Subcutaneous abdominal adipose tissue (tissue), 5 donors: ENCODE data around the gene ZXDC.

ENCODE experiments used
- H3K27ac ChIP-seq: one replicate; pipeline ENCODE4 v1.7.0; 2013; ENCODE audit warnings: low read depth, mild to moderate bottlenecking, inconsistent platforms, low read length, moderate library complexity
- H3K27me3 ChIP-seq, 5 donors: one replicate each; pipeline ENCODE4 v1.7.0; 2013; ENCODE audit warnings: low read length in 5 of 5, inconsistent platforms in 1 of 5; ENCODE audit not compliant: control insufficient read depth in 5 of 5, insufficient read depth in 4 of 5
- H3K36me3 ChIP-seq, 5 donors: one replicate each; pipeline ENCODE4 v1.7.0; 2013; ENCODE audit warnings: low read length in 5 of 5; ENCODE audit not compliant: control insufficient read depth in 5 of 5, insufficient read depth in 5 of 5
- H3K4me1 ChIP-seq, 5 donors: one replicate each; pipeline ENCODE4 v1.7.0; 2013; ENCODE audit warnings: low read length in 5 of 5, mild to moderate bottlenecking in 3 of 5, moderate library complexity in 1 of 5; ENCODE audit not compliant: control insufficient read depth in 5 of 5, insufficient read depth in 5 of 5
- H3K4me3 ChIP-seq, 5 donors: one replicate each; pipeline ENCODE4 v1.7.0; 2013; ENCODE audit warnings: low read length in 5 of 5, low read depth in 1 of 5
- H3K9ac ChIP-seq, 5 donors: one replicate each; pipeline ENCODE4 v1.7.0; 2013; ENCODE audit warnings: low read length in 5 of 5, mild to moderate bottlenecking in 4 of 5, moderate library complexity in 3 of 5
- H3K9me3 ChIP-seq, 5 donors: one replicate each; pipeline ENCODE4 v1.7.0; 2013; ENCODE audit warnings: low read length in 5 of 5; ENCODE audit not compliant: control insufficient read depth in 5 of 5
- donor health status: healthy.
- donor health status: healthy.
- donor health status: healthy.
- donor health status: healthy.
- donor health status: healthy.

The ZXDC gene

DNA sequence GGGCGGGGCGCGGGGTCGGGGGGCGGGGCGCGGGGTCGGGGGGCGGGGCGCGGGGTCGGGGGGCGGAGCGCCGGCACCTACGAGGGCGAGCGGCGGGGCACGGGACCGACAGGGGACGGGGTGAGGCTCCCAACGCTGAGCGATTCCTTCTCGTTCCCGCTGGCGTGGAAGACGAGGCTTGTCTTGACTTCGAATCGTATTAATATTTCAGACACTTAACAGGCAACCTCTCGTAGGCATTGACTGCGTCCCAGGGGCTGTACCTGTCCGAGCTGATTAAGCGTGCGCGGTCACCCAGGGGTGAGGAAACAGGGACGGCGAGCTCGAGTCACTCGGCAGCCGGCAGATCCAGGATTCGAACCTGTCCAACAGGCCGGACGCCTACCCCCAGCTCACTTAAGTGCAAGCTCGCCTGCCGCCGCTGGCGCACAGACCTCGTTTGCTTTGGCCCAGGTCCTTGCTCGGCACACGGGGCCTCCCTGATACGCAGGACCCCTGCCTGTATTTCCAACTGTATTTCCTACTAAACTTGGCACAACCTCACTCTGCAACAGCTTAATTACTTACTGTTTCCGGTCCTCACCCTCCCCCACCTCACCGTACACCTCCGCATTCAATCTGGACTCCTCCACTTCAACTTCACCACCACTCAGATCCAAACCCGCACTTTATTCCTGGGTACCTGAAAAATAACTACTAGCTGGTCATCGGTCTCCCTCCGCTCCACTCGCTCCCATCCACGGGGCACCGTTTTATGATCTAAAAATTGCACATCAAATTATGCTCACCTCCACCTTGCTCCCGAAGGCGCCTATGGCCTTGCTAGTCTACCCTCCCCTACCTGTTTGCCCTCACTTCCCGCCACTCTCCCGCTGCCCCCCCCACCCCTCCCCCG, 722 bp upstream of the ZXDC start:
- H3K4me1 ChIP-seq, result peaks cover 20 to 43% (median 38%) of the 10 kb centered on the region in 5 donors
- peaks cover 0 to 2% (median under 1%) of the 10 kb centered on the region in 5 donors for H3K36me3 ChIP-seq
- peak overlapping the region; percentile 72 for H3K27ac ChIP-seq
- H3K27me3 ChIP-seq, result no peaks in the 10 kb centered on the region
- peak overlapping the region; percentile 68 to 93 (median 84) for H3K9ac ChIP-seq
- H3K4me3 ChIP-seq, result peak overlapping the region; percentile 83 to 92 (median 88)
- H3K9me3 ChIP-seq, result no peaks in the 10 kb centered on the region

- Histone ChIP-seq H3K4me1 (peaks cover 20 to 43% (median 38%) of the 10 kb centered on the region in 5 donors), H3K36me3 (peaks cover 5 to 19% (median 16%) of the 10 kb centered on the region in 5 donors), H3K9ac (peak overlapping the region in 4 of 5 donors; percentile 24 to 91 (median 78))
Observed at GRCh38 chr3:126474498-126475412, 936 bp downstream of the ZXDC start.

DNA sequence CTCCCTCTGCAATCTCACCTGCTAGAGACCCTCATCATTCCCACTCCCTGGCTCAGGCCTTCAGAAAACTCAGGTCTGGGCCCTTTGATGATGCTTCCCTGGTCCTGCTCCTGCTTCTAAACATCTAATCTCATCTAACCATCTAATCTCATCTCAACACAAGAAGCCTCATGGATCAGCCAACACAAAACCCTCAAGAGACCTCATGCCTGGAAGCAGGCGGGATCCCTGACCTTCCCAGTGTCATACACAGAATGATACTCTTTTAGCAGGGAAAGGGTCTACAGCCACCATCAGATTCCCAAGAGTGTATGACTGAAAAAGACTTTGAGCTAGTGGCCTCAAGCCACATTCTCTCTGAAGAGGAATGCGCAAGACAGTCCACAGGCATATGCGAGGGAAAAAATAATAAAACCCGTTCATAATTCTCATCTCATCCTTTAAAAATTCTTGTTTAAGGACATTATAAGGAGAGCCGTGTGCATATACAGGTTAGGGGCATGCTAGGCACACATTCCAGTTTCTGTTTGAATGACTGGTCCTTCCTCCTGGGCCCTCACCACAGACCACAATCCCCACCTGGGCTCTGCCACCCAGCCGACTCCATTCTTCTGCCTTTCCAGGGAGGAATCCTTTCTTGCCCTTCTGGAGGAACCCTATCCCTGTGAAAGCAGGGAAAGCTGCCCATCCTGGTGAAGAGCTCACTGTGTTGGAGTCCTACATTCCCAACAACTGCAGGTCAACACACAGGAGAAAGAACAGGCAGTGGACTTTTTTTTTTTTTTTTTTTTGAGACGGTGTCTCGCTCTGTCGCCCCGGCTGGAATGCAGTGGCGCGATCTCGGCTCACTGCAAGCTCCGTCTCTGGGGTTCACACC, 2.2 kb downstream of the ZXDC start:
- Histone ChIP-seq H3K4me1 (peaks cover 20 to 46% (median 39%) of the 10 kb centered on the region in 5 donors), H3K27me3 (no peaks in the 10 kb centered on the region), H3K9me3 (no peaks in the 10 kb centered on the region), H3K27ac (peak overlapping the region; percentile 20), H3K4me3 (peak overlapping the region in 4 of 5 donors; percentile 1 to 31 (median 8)), H3K36me3 (peaks cover 5 to 31% (median 29%) of the 10 kb centered on the region in 5 donors), H3K9ac (peak overlapping the region in 3 of 5 donors; percentile 27 to 53 (median 28))

More at GRCh38 chr3:126474498-126475412, 936 bp downstream of the ZXDC start:
- H3K9me3 ChIP-seq, result no peaks in the 10 kb centered on the region
- no peaks in the 10 kb centered on the region for H3K27me3 ChIP-seq
- H3K4me3 ChIP-seq, result peak overlapping the region; percentile 75 to 86 (median 80)
- peak overlapping the region; percentile 54 for H3K27ac ChIP-seq

- Histone ChIP-seq H3K9ac (peak overlapping the region; percentile 2 to 53 (median 35)), H3K4me1 (peaks cover 20 to 51% (median 42%) of the 10 kb centered on the region in 5 donors)
Observed at GRCh38 chr3:126472277-126473006, 3.2 kb downstream of the ZXDC start.

GRCh38 chr3:126469479-126469878, 6.2 kb downstream of the ZXDC start:
- no peaks in the 10 kb centered on the region for H3K9me3 ChIP-seq
- no peak overlapping the region for H3K9ac ChIP-seq
- H3K27me3 ChIP-seq, result no peaks in the 10 kb centered on the region
- H3K27ac ChIP-seq, result no peak overlapping the region
- peaks cover 5 to 71% (median 69%) of the 10 kb centered on the region in 5 donors for H3K36me3 ChIP-seq
- no peak overlapping the region for H3K4me3 ChIP-seq
- peaks cover 21 to 66% (median 53%) of the 10 kb centered on the region in 5 donors for H3K4me1 ChIP-seq

More at GRCh38 chr3:126472277-126473006, 3.2 kb downstream of the ZXDC start:
- Histone ChIP-seq H3K9me3 (no peaks in the 10 kb centered on the region), H3K27ac (peak overlapping the region; percentile 51), H3K4me3 (peak overlapping the region in 4 of 5 donors; percentile 24 to 50 (median 36)), H3K27me3 (no peaks in the 10 kb centered on the region), H3K36me3 (peaks cover 5 to 42% (median 39%) of the 10 kb centered on the region in 5 donors)

- Histone ChIP-seq H3K4me1 (peaks cover 16 to 58% (median 44%) of the 10 kb centered on the region in 5 donors), H3K27me3 (no peaks in the 10 kb centered on the region), H3K27ac (no peak overlapping the region), H3K36me3 (peaks cover 7 to 80% (median 78%) of the 10 kb centered on the region in 5 donors), H3K4me3 (no peak overlapping the region), H3K9me3 (no peaks in the 10 kb centered on the region), H3K9ac (peak overlapping the region in 1 of 5 donors; percentile 44)
Observed at GRCh38 chr3:126468028-126468891, 7.4 kb downstream of the ZXDC start.

- H3K27ac ChIP-seq, result no peak overlapping the region
- no peak overlapping the region for H3K9ac ChIP-seq
- no peak overlapping the region for H3K4me3 ChIP-seq
- H3K4me1 ChIP-seq, result peaks cover 12 to 51% (median 38%) of the 10 kb centered on the region in 5 donors
- no peaks in the 10 kb centered on the region for H3K27me3 ChIP-seq
- H3K9me3 ChIP-seq, result no peaks in the 10 kb centered on the region
- peaks cover 7 to 85% (median 81%) of the 10 kb centered on the region in 5 donors for H3K36me3 ChIP-seq
Observed at GRCh38 chr3:126467611-126467955, 8.1 kb downstream of the ZXDC start.

- Histone ChIP-seq H3K9ac (no peak overlapping the region), H3K27ac (no peak overlapping the region), H3K4me1 (peaks cover 7 to 46% (median 32%) of the 10 kb centered on the region in 5 donors), H3K36me3 (peaks cover 7 to 90% (median 87%) of the 10 kb centered on the region in 5 donors), H3K9me3 (no peaks in the 10 kb centered on the region), H3K27me3 (no peaks in the 10 kb centered on the region), H3K4me3 (no peak overlapping the region)
Observed at GRCh38 chr3:126466886-126467610, 8.6 kb downstream of the ZXDC start.
